Chondrocyte (in vitro differentiated cells): Measurements from ENCODE around the gene LYRM4. TPM values are rescaled to one million over a fixed set of nuclear protein-coding genes. Genes with fewer than 3 reads are reported as not detected.

ENCODE experiments used
- DNase-seq: peaks from one replicate; pipeline ENCODE4 v3.0.0; 2021; ENCODE audit warnings: mixed read lengths, low spot score
- H3K27ac Mint-ChIP-seq: one replicate; pipeline ENCODE4 v1.8.0; 2021; ENCODE audit warnings: mild to moderate bottlenecking, moderate library complexity, mixed read lengths; ENCODE audit not compliant: unreplicated experiment
- H3K27me3 Mint-ChIP-seq: 2 replicates; pipeline ENCODE4 v1.8.0; 2021; ENCODE audit warnings: low read depth, mixed read lengths
- H3K36me3 Mint-ChIP-seq: 2 replicates; pipeline ENCODE4 v1.8.0; 2021; ENCODE audit warnings: low read depth, mixed read lengths
- H3K4me1 Mint-ChIP-seq: 2 replicates; pipeline ENCODE4 v1.8.0; 2021; ENCODE audit warnings: low read depth, mild to moderate bottlenecking, mixed read lengths
- H3K4me3 Mint-ChIP-seq: one replicate; pipeline ENCODE4 v1.8.0; 2021; ENCODE audit warnings: mild to moderate bottlenecking, moderate library complexity, mixed read lengths; ENCODE audit not compliant: unreplicated experiment
- H3K9me3 Mint-ChIP-seq: 2 replicates; pipeline ENCODE4 v1.8.0; 2021; ENCODE audit warnings: low read depth, mixed read lengths
- total RNA-seq: library from RNA; stranded (reverse); gene quantifications from 3 replicates; pipeline ENCODE4 v1.2.1, GENCODE V29; 2021
- TF ChIP-seq, protein P1 (sequence below): fragments of 200-600 bp; sonication (generic); IDR thresholded peaks from 2 replicates; pipeline ENCODE4 v1.5.0; 2021; ENCODE audit warnings: antibody characterized with exemption, mild to moderate bottlenecking, moderate library complexity

LYRM4 gene
- total RNA-seq, 1 donor from 2014 or later, result 18.0 TPM

DNA sequence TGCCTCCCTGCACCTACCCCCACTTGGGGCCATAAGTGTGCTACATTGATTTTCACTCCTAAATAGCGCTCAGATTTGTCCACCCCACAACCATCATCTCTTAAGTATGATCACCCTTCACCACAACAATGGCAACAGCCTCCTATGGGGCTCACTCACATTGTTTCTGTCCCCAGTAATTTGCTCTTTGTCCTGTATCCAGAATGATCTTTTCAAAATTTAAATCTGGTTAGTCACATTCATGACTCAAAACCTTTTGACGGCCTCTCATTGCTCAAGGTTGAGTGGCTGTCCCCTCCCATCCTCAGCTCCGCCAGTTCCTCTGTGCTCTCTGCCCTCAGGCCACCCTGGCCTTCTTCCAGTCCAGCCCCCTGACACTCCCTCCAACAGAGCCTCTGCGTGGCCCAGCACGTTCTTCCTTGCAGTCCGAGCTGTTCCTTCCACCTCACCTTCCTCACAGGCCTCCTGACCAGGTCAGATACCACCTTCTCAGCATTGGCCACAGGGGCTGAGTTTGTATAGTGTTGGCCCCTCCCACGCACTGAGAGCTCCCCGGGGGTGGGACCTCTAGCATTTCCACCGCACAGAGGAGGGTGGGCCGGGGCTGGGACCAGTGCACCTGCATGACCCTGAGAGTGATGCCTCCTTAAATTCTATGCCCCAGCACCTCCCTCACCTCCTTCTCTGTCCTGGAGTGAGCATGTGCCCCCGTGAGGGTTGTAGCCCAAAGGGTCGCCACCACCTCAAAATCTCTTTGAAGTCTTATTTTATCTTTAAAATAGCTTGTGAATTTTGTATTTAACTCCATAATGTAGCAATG lies 178.1 kb downstream of the LYRM4 start:
- TF ChIP-seq, protein P1, sequence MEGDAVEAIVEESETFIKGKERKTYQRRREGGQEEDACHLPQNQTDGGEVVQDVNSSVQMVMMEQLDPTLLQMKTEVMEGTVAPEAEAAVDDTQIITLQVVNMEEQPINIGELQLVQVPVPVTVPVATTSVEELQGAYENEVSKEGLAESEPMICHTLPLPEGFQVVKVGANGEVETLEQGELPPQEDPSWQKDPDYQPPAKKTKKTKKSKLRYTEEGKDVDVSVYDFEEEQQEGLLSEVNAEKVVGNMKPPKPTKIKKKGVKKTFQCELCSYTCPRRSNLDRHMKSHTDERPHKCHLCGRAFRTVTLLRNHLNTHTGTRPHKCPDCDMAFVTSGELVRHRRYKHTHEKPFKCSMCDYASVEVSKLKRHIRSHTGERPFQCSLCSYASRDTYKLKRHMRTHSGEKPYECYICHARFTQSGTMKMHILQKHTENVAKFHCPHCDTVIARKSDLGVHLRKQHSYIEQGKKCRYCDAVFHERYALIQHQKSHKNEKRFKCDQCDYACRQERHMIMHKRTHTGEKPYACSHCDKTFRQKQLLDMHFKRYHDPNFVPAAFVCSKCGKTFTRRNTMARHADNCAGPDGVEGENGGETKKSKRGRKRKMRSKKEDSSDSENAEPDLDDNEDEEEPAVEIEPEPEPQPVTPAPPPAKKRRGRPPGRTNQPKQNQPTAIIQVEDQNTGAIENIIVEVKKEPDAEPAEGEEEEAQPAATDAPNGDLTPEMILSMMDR, result no peak
- Mint-ChIP-seq H3K36me3 (no peaks in the 10 kb centered on the region), H3K27ac (no peak overlapping the region), H3K4me1 (peaks cover 14% of the 10 kb centered on the region), H3K4me3 (no peak overlapping the region), H3K9me3 (no peaks in the 10 kb centered on the region), H3K27me3 (no peaks in the 10 kb centered on the region)
- DNase-seq, result no peak

- no peak overlapping the region for H3K27ac Mint-ChIP-seq
- no peaks in the 10 kb centered on the region for H3K9me3 Mint-ChIP-seq
- H3K36me3 Mint-ChIP-seq, result no peaks in the 10 kb centered on the region
- DNase-seq, result no peak
- no peaks in the 10 kb centered on the region for H3K27me3 Mint-ChIP-seq
- no peak overlapping the region for H3K4me3 Mint-ChIP-seq
- TF ChIP-seq, protein P1, result no peak
- H3K4me1 Mint-ChIP-seq, result peaks cover 14% of the 10 kb centered on the region
Observed at GRCh38 chr6:5081955-5082354, 178.8 kb downstream of the LYRM4 start.

DNA sequence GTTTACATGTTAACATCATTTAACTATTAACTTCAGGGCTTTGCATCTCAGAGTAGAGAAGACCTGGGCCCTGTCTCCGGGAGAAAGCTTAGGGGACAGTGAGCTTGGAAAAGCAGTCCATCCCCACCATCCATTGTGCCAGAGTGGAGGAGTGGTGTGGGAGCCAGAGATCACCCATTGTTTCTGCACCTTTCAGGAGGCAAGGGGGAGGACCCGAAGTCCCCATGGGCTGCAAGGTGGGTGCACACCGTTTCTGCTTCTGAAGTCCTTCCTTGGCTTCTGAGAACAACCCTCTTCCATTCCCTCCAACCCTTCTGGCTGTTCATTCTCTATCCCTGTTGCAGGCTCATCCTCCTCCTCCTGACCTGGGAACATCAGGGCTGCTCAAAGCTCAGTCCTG lies 179.6 kb downstream of the LYRM4 start:
- Mint-ChIP-seq H3K27ac (no peak overlapping the region), H3K9me3 (no peaks in the 10 kb centered on the region), H3K27me3 (no peaks in the 10 kb centered on the region), H3K4me1 (peaks cover 10% of the 10 kb centered on the region), H3K36me3 (no peaks in the 10 kb centered on the region), H3K4me3 (no peak overlapping the region)
- no peak for DNase-seq
- TF ChIP-seq, protein P1, result no peak

GRCh38 chr6:5080574-5080973 lies 180.2 kb downstream of the LYRM4 start:
- TF ChIP-seq, protein P1, result no peak
- Mint-ChIP-seq H3K4me3 (no peak overlapping the region), H3K27me3 (no peaks in the 10 kb centered on the region), H3K27ac (no peak overlapping the region), H3K9me3 (no peaks in the 10 kb centered on the region), H3K4me1 (peaks cover 10% of the 10 kb centered on the region), H3K36me3 (no peaks in the 10 kb centered on the region)
- no peak for DNase-seq

- Mint-ChIP-seq H3K27ac (no peak overlapping the region), H3K27me3 (no peaks in the 10 kb centered on the region), H3K36me3 (no peaks in the 10 kb centered on the region), H3K4me1 (peaks cover 10% of the 10 kb centered on the region), H3K9me3 (no peaks in the 10 kb centered on the region), H3K4me3 (no peak overlapping the region)
- no peak for DNase-seq
- TF ChIP-seq, protein P1, result no peak
Observed at GRCh38 chr6:5079692-5080091, 181.1 kb downstream of the LYRM4 start.
